ENCODE results near the gene PSMD8.
A peak's percentile ranks its signal among the peaks of the same experiment; 100 is the strongest.

The PSMD8 gene

DNA sequence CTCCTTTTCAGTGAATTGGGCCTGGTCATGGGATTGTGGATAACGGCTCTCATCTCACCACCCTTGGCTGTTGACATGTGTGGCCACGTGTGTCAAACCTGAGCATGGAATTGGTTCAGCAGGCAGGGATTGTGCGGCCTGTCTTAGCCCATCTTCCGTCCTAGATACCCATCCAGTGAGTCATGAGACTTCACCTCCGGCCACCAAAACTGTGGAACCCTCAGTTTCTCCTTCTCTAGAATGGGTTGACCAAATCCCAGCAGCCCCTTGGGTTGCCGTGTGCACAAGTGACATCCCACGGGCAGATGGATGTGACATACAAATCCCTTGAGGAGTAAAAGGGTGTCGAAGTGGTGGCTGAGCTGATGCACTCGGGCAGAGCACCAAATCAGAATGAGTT lies 6.8 kb downstream of the PSMD8 start:
- Histone ChIP-seq H3K23ac (ENCODE audit: low read depth, low read length, poor library complexity) (no peak overlapping the region), H3K27me3 (ENCODE audit: control insufficient read depth in 3 of 3, insufficient read depth in 3 of 3, low read depth in 1 of 3, low read length in 3 of 3) (no peaks in the 10 kb centered on the region), H3K4ac (ENCODE audit: low read length) (no peak overlapping the region), H2BK120ac (ENCODE audit: low read depth, low read length) (no peak overlapping the region), H2AFZ (ENCODE audit: low read length) (no peak overlapping the region), H3K9ac (ENCODE audit: low read depth, low read length, poor library complexity) (no peak overlapping the region), H4K8ac (ENCODE audit: low read depth, low read length) (no peak overlapping the region), H3K4me1 (ENCODE audit: control insufficient read depth in 2 of 2, insufficient read depth in 1 of 2, low read depth in 1 of 2, low read length in 2 of 2) (peaks cover under 1% of the 10 kb centered on the region in 2 donors), H3K4me3 (ENCODE audit: low read length in 2 of 2) (no peak overlapping the region), H3K79me1 (ENCODE audit: low read depth, low read length) (peaks cover 2% of the 10 kb centered on the region), H3K36me3 (replicated peaks in 1 of 2; ENCODE audit: control insufficient read depth in 2 of 2, insufficient read depth in 2 of 2, low read length in 2 of 2) (peaks cover 38 to 87% of the 10 kb centered on the region in 2 donors), H3K9me3 (replicated peaks in 1 of 2; ENCODE audit: control insufficient read depth in 2 of 2, insufficient read depth in 1 of 2, low read depth in 1 of 2, low read length in 2 of 2) (no peaks in the 10 kb centered on the region), H3K18ac (ENCODE audit: low read length) (no peak overlapping the region), H3K14ac (ENCODE audit: low read length) (no peak overlapping the region), H2BK15ac (ENCODE audit: low read length) (no peak overlapping the region), H4K91ac (ENCODE audit: low read depth, low read length, poor library complexity) (no peak overlapping the region), H2BK12ac (ENCODE audit: low read length) (no peak overlapping the region), H2BK5ac (ENCODE audit: low read length) (no peak overlapping the region), H2AK5ac (ENCODE audit: low read depth, low read length) (no peak overlapping the region), H3K27ac (replicated peaks; ENCODE audit: low read length) (no peak overlapping the region), H3K4me2 (ENCODE audit: insufficient read depth, low read length, poor library complexity, severe bottlenecking) (no peak overlapping the region)
- DNase-seq (ENCODE audit: low spot score): no peak
- WGBS, 2 donors (ENCODE audit: extremely low coverage in 2 of 2, insufficient read length in 2 of 2, insufficient replicate concordance in 1 of 2): no CpG with 5 or more reads among the region's 9 CpGs

DNA sequence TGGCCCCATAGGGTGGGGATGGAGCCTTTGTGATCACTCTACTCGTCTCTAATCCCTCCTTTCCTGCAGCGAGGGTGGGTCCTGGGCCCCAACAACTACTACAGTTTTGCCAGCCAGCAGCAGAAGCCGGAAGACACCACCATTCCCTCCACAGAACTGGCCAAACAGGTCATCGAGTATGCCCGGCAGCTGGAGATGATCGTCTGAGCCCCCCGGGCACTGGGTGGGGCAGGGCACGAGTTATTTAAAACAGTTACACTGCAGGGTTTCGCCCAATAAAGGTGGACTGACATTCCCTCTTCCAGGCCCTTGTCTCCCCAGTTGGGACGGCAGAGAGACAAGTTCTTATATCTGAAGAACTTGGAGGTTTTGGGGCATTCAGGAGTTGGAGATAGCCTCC lies 8.8 kb downstream of the PSMD8 start:
- Histone ChIP-seq H3K27ac (replicated peaks; ENCODE audit: low read length) (no peak overlapping the region), H3K9me3 (replicated peaks in 1 of 2; ENCODE audit: control insufficient read depth in 2 of 2, insufficient read depth in 1 of 2, low read depth in 1 of 2, low read length in 2 of 2) (no peaks in the 10 kb centered on the region), H2AK5ac (ENCODE audit: low read depth, low read length) (no peak overlapping the region), H2BK5ac (ENCODE audit: low read length) (no peak overlapping the region), H4K8ac (ENCODE audit: low read depth, low read length) (peak overlapping the region; percentile 88), H2AFZ (ENCODE audit: low read length) (no peak overlapping the region), H3K4ac (ENCODE audit: low read length) (no peak overlapping the region), H3K27me3 (ENCODE audit: control insufficient read depth in 3 of 3, insufficient read depth in 3 of 3, low read depth in 1 of 3, low read length in 3 of 3) (no peaks in the 10 kb centered on the region), H2BK120ac (ENCODE audit: low read depth, low read length) (no peak overlapping the region), H3K79me1 (ENCODE audit: low read depth, low read length) (no peaks in the 10 kb centered on the region), H3K36me3 (replicated peaks in 1 of 2; ENCODE audit: control insufficient read depth in 2 of 2, insufficient read depth in 2 of 2, low read length in 2 of 2) (peaks cover 36 to 72% of the 10 kb centered on the region in 2 donors), H3K9ac (ENCODE audit: low read depth, low read length, poor library complexity) (no peak overlapping the region), H3K4me1 (ENCODE audit: control insufficient read depth in 2 of 2, insufficient read depth in 1 of 2, low read depth in 1 of 2, low read length in 2 of 2) (peaks cover 2 to 3% of the 10 kb centered on the region in 2 donors), H4K91ac (ENCODE audit: low read depth, low read length, poor library complexity) (no peak overlapping the region), H3K18ac (ENCODE audit: low read length) (no peak overlapping the region), H2BK15ac (ENCODE audit: low read length) (no peak overlapping the region), H2BK12ac (ENCODE audit: low read length) (no peak overlapping the region), H3K4me2 (ENCODE audit: insufficient read depth, low read length, poor library complexity, severe bottlenecking) (no peak overlapping the region), H3K23ac (ENCODE audit: low read depth, low read length, poor library complexity) (no peak overlapping the region), H3K14ac (ENCODE audit: low read length) (no peak overlapping the region), H3K4me3 (ENCODE audit: low read length in 2 of 2) (no peak overlapping the region)
- WGBS, 2 donors (ENCODE audit: extremely low coverage in 2 of 2, insufficient read length in 2 of 2, insufficient replicate concordance in 1 of 2): no CpG with 5 or more reads among the region's 10 CpGs
- DNase-seq (ENCODE audit: low spot score): no peak

DNA sequence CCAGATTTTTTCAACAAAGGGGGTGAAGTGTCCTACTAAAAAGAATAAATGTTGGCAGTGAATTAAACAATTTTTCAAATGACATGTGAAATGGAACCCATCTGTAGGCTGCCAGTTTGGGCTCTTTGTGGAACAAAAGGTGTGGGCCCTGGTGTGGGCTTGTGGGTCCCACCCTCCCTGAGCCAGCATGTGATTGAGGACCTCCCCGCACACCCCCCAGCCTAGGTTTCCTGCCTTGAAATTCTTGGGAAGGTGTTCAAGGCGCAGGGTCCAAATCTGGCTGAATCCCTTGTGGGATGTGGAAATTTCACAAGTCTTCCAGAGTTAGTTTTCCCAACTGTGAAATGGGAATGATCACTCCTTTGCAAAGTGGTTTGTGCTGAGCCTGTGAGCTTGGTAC lies 9.4 kb downstream of the PSMD8 start:
- Histone ChIP-seq H2BK15ac (ENCODE audit: low read length) (no peak overlapping the region), H3K9me3 (replicated peaks in 1 of 2; ENCODE audit: control insufficient read depth in 2 of 2, insufficient read depth in 1 of 2, low read depth in 1 of 2, low read length in 2 of 2) (no peaks in the 10 kb centered on the region), H3K4me1 (ENCODE audit: control insufficient read depth in 2 of 2, insufficient read depth in 1 of 2, low read depth in 1 of 2, low read length in 2 of 2) (peaks cover 2 to 3% of the 10 kb centered on the region in 2 donors), H2BK12ac (ENCODE audit: low read length) (no peak overlapping the region), H3K18ac (ENCODE audit: low read length) (no peak overlapping the region), H3K27me3 (ENCODE audit: control insufficient read depth in 3 of 3, insufficient read depth in 3 of 3, low read depth in 1 of 3, low read length in 3 of 3) (no peaks in the 10 kb centered on the region), H3K36me3 (replicated peaks in 1 of 2; ENCODE audit: control insufficient read depth in 2 of 2, insufficient read depth in 2 of 2, low read length in 2 of 2) (peaks cover 36 to 68% of the 10 kb centered on the region in 2 donors), H3K4ac (ENCODE audit: low read length) (no peak overlapping the region), H3K9ac (ENCODE audit: low read depth, low read length, poor library complexity) (no peak overlapping the region), H2AK5ac (ENCODE audit: low read depth, low read length) (no peak overlapping the region), H4K91ac (ENCODE audit: low read depth, low read length, poor library complexity) (no peak overlapping the region), H4K8ac (ENCODE audit: low read depth, low read length) (no peak overlapping the region), H3K14ac (ENCODE audit: low read length) (no peak overlapping the region), H2BK5ac (ENCODE audit: low read length) (no peak overlapping the region), H3K4me2 (ENCODE audit: insufficient read depth, low read length, poor library complexity, severe bottlenecking) (no peak overlapping the region), H2AFZ (ENCODE audit: low read length) (no peak overlapping the region), H3K79me1 (ENCODE audit: low read depth, low read length) (no peaks in the 10 kb centered on the region), H3K4me3 (ENCODE audit: low read length in 2 of 2) (no peak overlapping the region), H2BK120ac (ENCODE audit: low read depth, low read length) (no peak overlapping the region), H3K27ac (replicated peaks; ENCODE audit: low read length) (no peak overlapping the region), H3K23ac (ENCODE audit: low read depth, low read length, poor library complexity) (no peak overlapping the region)
- WGBS, 2 donors (ENCODE audit: extremely low coverage in 2 of 2, insufficient read length in 2 of 2, insufficient replicate concordance in 1 of 2): no CpG with 5 or more reads among the region's 2 CpGs
- DNase-seq (ENCODE audit: low spot score): no peak

DNA sequence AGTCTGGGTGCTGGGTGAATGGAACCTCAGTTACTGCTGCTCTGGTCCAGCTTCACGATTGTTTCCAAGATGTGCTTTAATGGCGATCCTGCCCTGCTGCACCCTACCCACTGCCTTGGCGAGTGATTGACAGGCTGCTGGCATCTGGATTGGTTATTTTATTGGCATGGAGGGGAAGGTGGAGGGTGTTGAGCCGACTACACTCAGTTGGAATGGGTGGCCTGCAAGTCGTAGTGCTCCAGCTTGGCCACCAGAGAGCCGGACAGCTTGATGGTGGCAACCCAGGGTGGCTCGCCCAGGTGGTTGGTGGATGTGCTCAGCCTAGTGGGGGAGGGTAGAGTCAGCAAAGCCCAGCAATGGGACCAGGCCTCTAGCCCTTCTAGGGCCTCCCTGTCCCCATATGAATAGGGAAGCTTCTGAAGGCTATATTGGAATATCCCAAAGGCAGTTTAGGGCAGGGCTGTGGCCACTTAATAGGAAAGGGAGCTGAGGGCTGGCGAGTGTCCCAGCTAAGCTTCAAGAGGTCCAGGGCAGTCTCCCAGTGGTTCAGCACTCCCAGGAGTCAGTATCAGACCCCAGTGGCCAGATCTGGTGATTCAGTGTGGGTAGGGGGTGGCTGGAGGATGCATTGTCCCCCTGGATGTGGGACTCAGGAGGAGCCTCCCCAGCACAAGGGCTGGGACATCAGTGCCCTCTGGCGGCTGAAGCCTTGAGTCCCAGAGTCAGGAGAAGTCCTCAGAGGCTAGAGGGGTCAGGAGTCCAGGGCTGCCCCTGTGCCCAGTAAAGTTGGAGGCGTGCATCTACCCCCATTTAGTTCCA lies 10.0 kb downstream of the PSMD8 start:
- Histone ChIP-seq H4K91ac (ENCODE audit: low read depth, low read length, poor library complexity) (no peak overlapping the region), H3K14ac (ENCODE audit: low read length) (no peak overlapping the region), H3K4me3 (ENCODE audit: low read length in 2 of 2) (peak overlapping the region in 1 of 2 donors; percentile 43), H2AFZ (ENCODE audit: low read length) (no peak overlapping the region), H2AK5ac (ENCODE audit: low read depth, low read length) (no peak overlapping the region), H3K4me2 (ENCODE audit: insufficient read depth, low read length, poor library complexity, severe bottlenecking) (no peak overlapping the region), H3K18ac (ENCODE audit: low read length) (no peak overlapping the region), H3K23ac (ENCODE audit: low read depth, low read length, poor library complexity) (no peak overlapping the region), H3K36me3 (replicated peaks in 1 of 2; ENCODE audit: control insufficient read depth in 2 of 2, insufficient read depth in 2 of 2, low read length in 2 of 2) (peaks cover 29 to 62% of the 10 kb centered on the region in 2 donors), H2BK12ac (ENCODE audit: low read length) (no peak overlapping the region), H4K8ac (ENCODE audit: low read depth, low read length) (no peak overlapping the region), H2BK120ac (ENCODE audit: low read depth, low read length) (no peak overlapping the region), H2BK5ac (ENCODE audit: low read length) (no peak overlapping the region), H3K4me1 (ENCODE audit: control insufficient read depth in 2 of 2, insufficient read depth in 1 of 2, low read depth in 1 of 2, low read length in 2 of 2) (peaks cover 2 to 3% of the 10 kb centered on the region in 2 donors), H3K27me3 (ENCODE audit: control insufficient read depth in 3 of 3, insufficient read depth in 3 of 3, low read depth in 1 of 3, low read length in 3 of 3) (no peaks in the 10 kb centered on the region), H3K9ac (ENCODE audit: low read depth, low read length, poor library complexity) (peak overlapping the region; percentile 70), H3K4ac (ENCODE audit: low read length) (no peak overlapping the region), H2BK15ac (ENCODE audit: low read length) (no peak overlapping the region), H3K27ac (replicated peaks; ENCODE audit: low read length) (no peak overlapping the region), H3K79me1 (ENCODE audit: low read depth, low read length) (no peaks in the 10 kb centered on the region), H3K9me3 (replicated peaks in 1 of 2; ENCODE audit: control insufficient read depth in 2 of 2, insufficient read depth in 1 of 2, low read depth in 1 of 2, low read length in 2 of 2) (no peaks in the 10 kb centered on the region)
- WGBS, 2 donors (ENCODE audit: extremely low coverage in 2 of 2, insufficient read length in 2 of 2, insufficient replicate concordance in 1 of 2): no CpG with 5 or more reads among the region's 10 CpGs
- no peak for DNase-seq (ENCODE audit: low spot score)

All from neuronal stem cell (in vitro differentiated cells).